HCT116 (cell line): ENCODE data around the gene METTL18. TPM values are rescaled to one million over a fixed set of nuclear protein-coding genes. Genes with fewer than 3 reads are reported as not detected.

Source experiments
- ATAC-seq: fragments of 200-7000 bp; cut with Tn5 transposase; 2 replicates; pipeline ENCODE4 v1.9.1; 2020; ENCODE audit warnings: mild to moderate bottlenecking, moderate library complexity
- BruUV-seq: library from RNA; stranded (reverse); fragments of 400-500 nt; replicated peaks from 2 replicates; lab custom pipeline; 2021; lab: Mats Ljungman, UMichigan
- CTCF ChIA-PET: fragments of 300-600 bp; sonication (Branson Sonifier 250); formaldehyde crosslinking; loops from one replicate; lab custom pipeline; 2021; ENCODE audit warnings: antibody characterized with exemption; lab: Charles Lee
- POLR2A ChIA-PET: fragments of 300-600, 350-600 bp; sonication (Branson Sonifier 250); formaldehyde crosslinking; loops from one replicate; lab custom pipeline; 2021; ENCODE audit warnings: antibody characterized with exemption; lab: Charles Lee
- RAD21 ChIA-PET, 2 experiments: fragments of 300-600 bp; sonication (Branson Sonifier 250); formaldehyde crosslinking; loops; one replicate each; lab custom pipeline; 2023; ENCODE audit warnings: low total read pairs in 2 of 2; ENCODE audit not compliant: uncharacterized antibody in 2 of 2, unreplicated experiment in 2 of 2, low non-redundant PET in 1 of 2; lab: Charles Lee
- DNase-seq: peaks from one replicate; pipeline ENCODE4 v3.0.0-alpha.2; 2010; ENCODE audit warnings: low read depth, low spot score
- H2AFZ ChIP-seq: fragments of 200-600 bp; shearing (Covaris generic), sonication (generic); 2 replicates; pipeline ENCODE4 v1.6.1; 2017; ENCODE audit warnings: low read depth, mixed run types, mixed read lengths, antibody characterized with exemption, low read length; ENCODE audit not compliant: poor library complexity, severe bottlenecking
- H3K27ac ChIP-seq: 2 replicates; pipeline ENCODE4 v1.5.1; 2012; ENCODE audit warnings: low read depth, low read length
- H3K27me3 ChIP-seq: fragments of 200-600 bp; sonication (generic); 2 replicates; pipeline ENCODE4 v1.6.1; 2016; ENCODE audit warnings: mixed run types, low read length, mixed read lengths; ENCODE audit not compliant: insufficient read depth
- H3K36me3 ChIP-seq, 2 experiments: fragments of 200-500 bp in 1 of 2; fragments of 200-600 bp in 1 of 2; sonication (Bioruptor generic) in 1 of 2; sonication (generic) in 1 of 2; 2 replicates each; pipeline versions ENCODE4 v1.5.1 to v1.6.1; 2014 to 2016; ENCODE audit warnings: low read length in 2 of 2, inconsistent platforms in 1 of 2, mixed read lengths in 1 of 2, mixed run types in 1 of 2; ENCODE audit not compliant: insufficient read depth in 2 of 2, control insufficient read depth in 1 of 2
- H3K4me1 ChIP-seq, 2 experiments: fragments of 200-600 bp in 1 of 2; sonication (generic) in 1 of 2; 2 replicates each; pipeline versions ENCODE4 v1.5.1 to v1.6.1; 2012 to 2017; ENCODE audit warnings: low read length in 2 of 2, inconsistent platforms in 1 of 2, mild to moderate bottlenecking in 1 of 2, mixed read lengths in 1 of 2, mixed run types in 1 of 2, moderate library complexity in 1 of 2; ENCODE audit not compliant: insufficient read depth in 2 of 2, control insufficient read depth in 1 of 2
- H3K4me2 ChIP-seq: fragments of 200-600 bp; sonication (generic); 2 replicates; pipeline ENCODE4 v1.6.1; 2017; ENCODE audit warnings: mixed run types, low read length, mixed read lengths
- H3K4me3 ChIP-seq, 2 experiments: fragments of 200-600 bp in 1 of 2; sonication (generic) in 1 of 2; replicated peaks in 1 of 2; 2 replicates each; pipeline ENCODE4 v1.5.1; 2011 to 2016; ENCODE audit warnings: low read length in 2 of 2, control low read depth in 1 of 2, low read depth in 1 of 2, mild to moderate bottlenecking in 1 of 2, mixed read lengths in 1 of 2, mixed run types in 1 of 2
- H3K79me2 ChIP-seq: fragments of 200-600 bp; sonication (generic); 2 replicates; pipeline ENCODE4 v1.6.1; 2017; ENCODE audit warnings: mild to moderate bottlenecking, mixed run types, low read length, moderate library complexity, mixed read lengths; ENCODE audit not compliant: insufficient read depth
- H3K9ac ChIP-seq: fragments of 200-600 bp; sonication (generic); 2 replicates; pipeline ENCODE4 v1.6.1; 2016; ENCODE audit warnings: low read length, mixed read lengths
- H3K9me2 ChIP-seq: fragments of 200-600 bp; sonication (generic), shearing (Covaris generic); 2 replicates; pipeline ENCODE4 v1.6.1; 2017; ENCODE audit warnings: mixed run types, mild to moderate bottlenecking, moderate library complexity; ENCODE audit not compliant: insufficient read depth
- H3K9me3 ChIP-seq, 2 experiments: fragments of 200-500 bp in 1 of 2; fragments of 200-600 bp in 1 of 2; sonication (Bioruptor generic) in 1 of 2; sonication (generic) in 1 of 2; 2 replicates each; pipeline ENCODE4 v1.6.1; 2014 to 2017; ENCODE audit warnings: low read length in 2 of 2, mixed read lengths in 2 of 2, inconsistent platforms in 1 of 2, low read depth in 1 of 2, mild to moderate bottlenecking in 1 of 2, mixed run types in 1 of 2, moderate library complexity in 1 of 2; ENCODE audit not compliant: control insufficient read depth in 1 of 2, insufficient read depth in 1 of 2
- H4K20me1 ChIP-seq: fragments of 200-600 bp; sonication (generic), shearing (Covaris generic); 2 replicates; pipeline ENCODE4 v1.6.1; 2017; ENCODE audit warnings: mixed run types, mild to moderate bottlenecking, moderate library complexity; ENCODE audit not compliant: insufficient read depth
- ATF3 ChIP-seq: IDR thresholded peaks from 2 replicates; pipeline ENCODE4 v1.6.1; 2012
- CEBPB ChIP-seq: IDR thresholded peaks from 2 replicates; pipeline ENCODE4 v1.6.1; 2012; ENCODE audit warnings: low read depth
- EGR1 ChIP-seq: IDR thresholded peaks from 2 replicates; pipeline ENCODE4 v1.6.1; 2012; ENCODE audit warnings: low read depth
- ELF1 ChIP-seq: IDR thresholded peaks from 2 replicates; pipeline ENCODE4 v1.6.1; 2012; ENCODE audit warnings: low read depth, borderline replicate concordance
- EZH2phosphoT487 ChIP-seq: fragments of 200-600 bp; IDR thresholded peaks from 2 replicates; pipeline ENCODE4 v1.6.1; 2018; ENCODE audit warnings: antibody characterized with exemption, borderline replicate concordance
- MAX ChIP-seq: IDR thresholded peaks from 2 replicates; pipeline ENCODE4 v1.6.1; 2012
- POLR2AphosphoS5 ChIP-seq: IDR thresholded peaks from 2 replicates; pipeline ENCODE4 v1.6.1; 2011; ENCODE audit warnings: mild to moderate bottlenecking, low read depth, low read length, moderate library complexity
- REST ChIP-seq: IDR thresholded peaks from 2 replicates; pipeline ENCODE4 v1.6.1; 2012; ENCODE audit warnings: low read depth
- SIN3A ChIP-seq: IDR thresholded peaks from 2 replicates; pipeline ENCODE4 v1.6.1; 2012; ENCODE audit warnings: low read depth
- SP1 ChIP-seq: IDR thresholded peaks from 2 replicates; pipeline ENCODE4 v1.6.1; 2012; ENCODE audit warnings: low read depth
- TCF7L2 ChIP-seq: IDR thresholded peaks from 2 replicates; pipeline ENCODE4 v1.7.0; 2011; ENCODE audit warnings: borderline replicate concordance, inconsistent platforms; ENCODE audit not compliant: insufficient read depth, insufficient read length; ENCODE audit errors: extremely low read depth
- ZFX ChIP-seq: fragments of 450-650 bp; IDR thresholded peaks from 2 replicates; pipeline ENCODE4 v1.6.1; 2017
- ZNF274 ChIP-seq: fragments of 200-500 bp; sonication (Bioruptor generic); IDR thresholded peaks from 2 replicates; pipeline ENCODE4 v1.6.1; 2014; ENCODE audit warnings: mild to moderate bottlenecking, low read depth, low read length, inconsistent platforms
- intact Hi-C: fragments of 100-400 bp; cut with micrococcal nuclease; formaldehyde crosslinking; loops from 2 replicates; pipeline ENCODE4 v1.10.0; 2022
- total RNA-seq: library from RNA; stranded (reverse); gene quantifications from one replicate; pipeline ENCODE4 v1.2.1, GENCODE V29; 2021; ENCODE audit not compliant: unreplicated experiment

METTL18 gene
- total RNA-seq, 1 experiment from 2014 or later = 7.4 TPM

- Histone ChIP-seq H3K9me2 (no peaks in the 10 kb centered on the region), H2AFZ (no peak overlapping the region), H3K9ac (no peak overlapping the region), H3K4me2 (no peak overlapping the region), H3K27me3 (no peaks in the 10 kb centered on the region), H4K20me1 (no peaks in the 10 kb centered on the region), H3K27ac (no peak overlapping the region), H3K4me3 (no peak overlapping the region), H3K4me1 (peaks cover 3 to 28% of the 10 kb centered on the region in 2 experiments; a peak in 3 of 4 replicates), H3K79me2 (no peaks in the 10 kb centered on the region), H3K9me3 (no peaks in the 10 kb centered on the region), H3K36me3 (no peaks in the 10 kb centered on the region)
- ChIA-PET RAD21 (no interaction called here), CTCF (no interaction called here), POLR2A (no interaction called here)
- no TSS peak for BruUV-seq
- ATAC-seq (peak; percentile 53; the same call in 1 of the 2 replicates), DNase-seq (no peak)
- intact Hi-C loops = no loop called here
- TF ChIP-seq TCF7L2 (no peak), REST (no peak)
Measured at GRCh38 chr1:169786974-169787373, 7.7 kb downstream of the METTL18 start.

GRCh38 chr1:169785267-169785666, 9.4 kb downstream of the METTL18 start:
- DNase-seq = no peak
- Histone ChIP-seq H3K36me3 (no peaks in the 10 kb centered on the region), H3K27ac (no peak overlapping the region), H3K9ac (no peak overlapping the region), H3K9me2 (no peaks in the 10 kb centered on the region), H2AFZ (no peak overlapping the region), H3K4me2 (no peak overlapping the region), H4K20me1 (no peaks in the 10 kb centered on the region), H3K79me2 (no peaks in the 10 kb centered on the region), H3K9me3 (no peaks in the 10 kb centered on the region), H3K27me3 (no peaks in the 10 kb centered on the region), H3K4me1 (peaks cover 14 to 45% of the 10 kb centered on the region in 2 experiments), H3K4me3 (no peak overlapping the region)
- intact Hi-C loops = no loop called here
- BruUV-seq = no TSS peak
- POLR2A ChIA-PET = interaction anchor here (1.1 to 1.5 kb wide), 2 partner anchors 8 to 10 kb away, joined by 3 read pairs; partner anchors contain the start of gene METTL18
- RAD21 ChIA-PET = no interaction called here
- no peak for ATAC-seq
- CTCF ChIA-PET = no interaction called here
- TF ChIP-seq ATF3 (no peak), SP1 (no peak), CEBPB (no peak), SIN3A (no peak), EZH2phosphoT487 (no peak), MAX (no peak), EGR1 (no peak), ZNF274 (no peak), ZFX (no peak), POLR2AphosphoS5 (no peak), REST (no peak), ELF1 (no peak), TCF7L2 (no peak)
